IPS-NIHi7 (cell line): ENCODE results near the gene DIS3L2.
"Not testable (repeated sequence)": the region's sequence is repeated elsewhere in the genome, so short reads cannot be mapped to it uniquely, and the experiment has no call there.

Experiments
- DNase-seq: peaks from one replicate; pipeline ENCODE4 v3.0.0; 2012; ENCODE audit warnings: mixed read lengths; ENCODE audit errors: extremely low spot score

DIS3L2 gene

DNA sequence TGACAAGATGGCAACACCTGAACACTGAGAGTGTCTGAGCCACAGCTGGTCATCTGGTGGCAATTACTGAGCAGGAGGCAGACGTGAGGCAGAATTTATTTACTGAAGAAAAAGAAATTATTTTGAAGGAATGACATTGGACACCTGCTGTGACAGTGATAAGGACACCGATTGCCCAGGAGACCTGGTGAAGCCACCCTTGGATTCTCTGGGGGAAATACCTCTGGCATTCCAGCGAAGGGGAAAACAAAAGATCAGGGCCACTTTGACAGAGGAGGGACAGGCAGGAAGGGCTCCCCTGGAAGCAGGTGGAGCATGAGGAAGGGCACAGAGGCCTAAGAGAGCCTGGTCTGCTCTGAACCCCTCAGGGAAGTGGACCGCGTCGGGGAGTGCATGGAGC is 331.7 kb downstream of the DIS3L2 start:
- DNase-seq = peak; percentile 32

DNA sequence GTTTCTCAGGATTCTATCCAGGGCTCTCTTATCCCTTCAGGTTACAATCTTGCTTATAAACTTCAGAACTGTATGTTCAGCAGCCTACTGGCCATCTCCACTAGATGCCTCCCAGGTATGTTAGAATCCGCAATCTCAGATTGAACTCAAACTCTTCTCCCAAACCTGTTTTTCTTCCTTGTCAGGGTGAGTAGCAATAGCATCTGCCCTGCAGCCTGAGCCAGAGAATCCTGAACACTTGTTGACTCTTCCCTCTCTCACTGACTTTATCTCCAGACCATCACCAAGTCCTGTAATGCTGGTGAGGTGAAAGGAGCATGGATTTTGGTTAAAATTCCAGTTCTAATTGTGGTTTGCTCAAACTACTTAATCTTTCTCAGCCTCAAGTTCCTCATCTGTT is 334.5 kb downstream of the DIS3L2 start:
- DNase-seq = no peak

DNA sequence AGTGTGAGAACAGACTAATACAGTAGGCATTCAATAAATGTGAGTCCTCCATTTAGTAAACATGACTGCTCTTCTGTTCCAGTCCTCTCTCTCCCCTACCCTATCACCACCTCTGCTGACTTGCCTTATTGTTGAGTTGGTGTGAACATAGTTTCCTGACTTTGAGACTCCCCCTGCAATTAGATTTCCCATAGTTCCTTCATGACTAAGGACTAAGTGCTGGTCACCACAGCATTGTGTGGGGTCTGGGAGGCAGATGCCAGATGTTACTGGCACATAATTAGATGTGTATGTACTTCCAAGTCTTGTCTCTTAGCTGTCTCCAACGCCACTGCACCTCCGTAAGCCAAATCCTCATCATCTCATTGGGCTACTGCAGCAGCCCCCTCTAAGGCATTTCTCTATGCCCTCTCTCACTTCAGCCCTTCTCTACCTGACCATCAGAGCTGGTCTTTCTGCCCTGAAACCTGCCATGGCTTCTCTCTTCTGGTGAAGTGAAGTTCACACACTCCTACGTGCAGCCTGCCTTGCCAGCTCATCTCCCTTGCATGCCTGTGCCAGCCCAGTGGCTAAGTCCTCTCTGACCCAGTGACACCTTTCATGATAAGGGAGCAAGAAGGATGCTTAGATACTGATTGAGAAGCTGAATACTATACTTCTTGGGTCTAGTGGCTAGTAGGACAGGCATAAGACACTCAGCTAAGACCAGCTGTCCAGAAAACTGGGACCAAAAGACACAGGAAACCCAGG is 335.4 kb downstream of the DIS3L2 start:
- no peak for DNase-seq

DNA sequence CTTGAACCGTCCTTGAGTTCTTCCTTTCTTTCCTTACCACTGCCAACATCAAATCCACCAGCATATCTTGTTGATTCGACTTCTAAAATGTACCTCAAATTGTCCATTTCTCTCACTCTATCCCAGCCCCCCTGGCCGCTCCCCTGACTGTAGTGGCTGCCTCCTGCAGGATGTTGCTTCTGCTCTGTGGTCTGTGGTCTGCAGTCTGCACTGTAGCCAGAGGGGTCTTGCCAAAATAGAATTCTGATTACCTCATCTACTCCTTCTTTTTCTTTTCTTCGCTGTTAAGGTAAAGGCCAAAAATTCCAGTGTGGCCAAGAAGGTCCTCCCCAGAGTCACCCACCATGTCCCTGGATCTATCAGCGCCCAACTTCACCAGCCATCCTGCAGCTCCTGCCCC is 337.6 kb downstream of the DIS3L2 start:
- DNase-seq = no peak

DNA sequence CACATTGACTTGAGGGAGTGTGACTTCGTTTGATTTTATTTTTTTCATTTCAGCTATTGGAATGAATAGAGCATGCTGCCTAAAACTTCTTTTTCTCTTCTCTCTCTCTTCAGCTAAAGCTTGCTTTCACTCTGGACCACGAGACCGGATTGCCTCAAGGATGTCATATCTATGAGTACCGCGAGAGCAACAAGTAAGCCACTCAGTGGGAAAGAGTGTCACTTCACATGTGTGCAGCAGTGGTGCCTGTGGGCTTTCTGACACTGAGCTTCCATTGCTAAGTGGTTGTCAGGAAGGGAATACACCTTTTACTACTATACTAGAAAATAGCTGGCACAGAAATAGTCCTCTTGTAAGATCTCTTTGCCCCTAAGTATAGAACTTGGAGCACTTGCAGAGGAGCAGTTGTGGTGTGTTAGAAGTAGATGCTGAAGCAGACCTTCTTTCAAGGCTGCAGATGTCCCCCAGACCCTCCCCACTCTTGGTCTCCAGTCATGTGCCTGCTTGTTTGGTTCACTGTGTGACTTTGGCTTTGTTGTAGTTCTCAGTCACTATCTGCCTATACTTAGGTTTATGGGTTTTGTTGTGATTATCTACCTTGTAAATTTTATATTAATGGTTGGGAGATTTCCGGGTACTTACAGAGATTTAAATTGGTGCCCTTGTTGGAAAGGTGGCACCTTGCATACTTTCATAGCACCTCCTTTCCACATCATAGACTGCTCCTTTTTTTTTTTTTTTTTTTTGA is 338.6 kb downstream of the DIS3L2 start:
- no peak for DNase-seq

DNA sequence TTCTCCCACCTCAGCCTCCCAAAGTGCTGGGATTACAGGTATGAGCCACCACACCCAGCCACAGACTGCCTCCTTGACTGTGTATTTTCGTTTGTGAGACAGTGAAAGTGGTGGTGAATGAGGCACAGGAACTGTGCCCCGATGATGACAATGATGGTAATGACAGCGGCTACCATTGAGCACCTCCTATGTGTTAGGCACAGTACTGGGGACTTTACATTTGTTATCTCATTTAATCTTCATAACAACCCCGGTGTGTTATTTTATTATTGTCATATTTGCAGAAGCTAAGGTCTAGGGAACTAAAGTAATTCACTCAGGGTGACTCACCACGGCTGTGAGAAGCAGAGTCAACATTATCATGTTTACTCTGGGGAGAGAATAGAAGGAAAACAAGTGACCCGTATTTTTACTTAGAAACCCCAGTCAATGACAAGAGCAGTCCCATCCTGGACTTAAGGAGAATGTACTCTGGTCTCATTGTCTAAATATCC is 339.4 kb downstream of the DIS3L2 start:
- DNase-seq = no peak

DNA sequence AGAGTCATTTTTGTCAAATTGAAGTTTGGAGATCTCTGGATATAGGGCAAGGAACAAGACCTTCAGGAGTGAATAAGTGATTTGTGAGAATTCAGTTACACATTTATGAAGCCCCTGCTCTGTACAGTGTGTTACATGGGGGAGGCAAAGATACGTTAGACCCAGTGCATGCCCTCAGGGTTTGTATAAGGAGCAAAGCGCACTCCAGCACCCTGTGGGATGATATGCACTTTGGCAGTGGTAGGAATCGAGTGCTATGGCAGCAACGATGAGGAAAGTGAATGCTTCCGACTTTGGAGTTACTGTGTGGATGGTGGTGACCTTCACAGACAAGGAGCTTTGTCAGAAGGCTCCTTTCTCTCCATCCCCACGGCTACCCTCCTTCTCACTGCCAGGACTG is 342.7 kb downstream of the DIS3L2 start:
- no peak for DNase-seq

DNA sequence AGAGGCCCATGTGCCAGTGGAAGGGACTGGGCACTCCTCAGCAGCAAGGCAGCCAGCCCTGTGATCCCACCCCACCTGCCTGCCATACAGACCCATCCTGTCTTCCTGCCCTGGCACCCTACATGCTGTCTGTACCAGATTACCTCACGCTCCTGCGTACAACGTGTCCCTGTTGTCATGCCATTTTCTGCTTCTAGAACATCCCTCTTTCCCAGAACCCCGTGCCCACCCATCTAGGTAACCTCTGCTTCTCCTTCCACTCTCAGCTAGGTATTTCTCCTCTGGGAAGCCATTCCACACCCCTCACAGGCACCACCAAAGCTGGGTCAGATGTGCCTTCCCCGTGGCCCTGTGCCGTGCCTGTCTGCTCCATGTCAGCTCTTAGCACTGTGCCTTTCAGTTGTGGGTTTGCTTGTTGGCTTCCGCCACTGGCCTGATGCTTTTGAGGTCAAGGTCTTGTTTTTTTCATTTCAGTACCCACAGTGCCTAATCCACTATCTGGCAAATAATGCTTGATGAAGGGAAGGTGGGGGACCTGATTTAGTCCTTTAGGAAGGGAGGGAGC is 345.3 kb downstream of the DIS3L2 start:
- DNase-seq = no peak

DNA sequence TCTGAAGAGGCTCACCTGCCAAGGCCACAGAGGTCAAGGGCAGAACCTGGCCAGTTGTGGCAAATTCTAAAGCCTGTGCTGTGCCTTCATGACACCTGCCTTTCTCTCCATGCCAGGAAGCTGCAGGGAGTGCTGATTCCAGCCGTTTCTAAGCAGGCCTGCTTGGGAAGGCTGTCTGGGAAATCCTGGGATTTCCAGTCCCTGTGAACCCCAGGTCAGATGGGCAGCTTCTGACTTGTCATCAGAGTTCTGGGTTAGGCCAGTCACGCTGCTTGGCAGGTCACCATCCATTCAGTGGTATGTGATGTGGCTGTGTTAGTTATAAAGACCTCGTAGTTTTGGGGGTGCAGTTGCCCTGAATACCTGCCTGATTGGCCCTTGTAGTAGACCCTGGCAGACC is 346.3 kb downstream of the DIS3L2 start:
- DNase-seq = no peak

DNA sequence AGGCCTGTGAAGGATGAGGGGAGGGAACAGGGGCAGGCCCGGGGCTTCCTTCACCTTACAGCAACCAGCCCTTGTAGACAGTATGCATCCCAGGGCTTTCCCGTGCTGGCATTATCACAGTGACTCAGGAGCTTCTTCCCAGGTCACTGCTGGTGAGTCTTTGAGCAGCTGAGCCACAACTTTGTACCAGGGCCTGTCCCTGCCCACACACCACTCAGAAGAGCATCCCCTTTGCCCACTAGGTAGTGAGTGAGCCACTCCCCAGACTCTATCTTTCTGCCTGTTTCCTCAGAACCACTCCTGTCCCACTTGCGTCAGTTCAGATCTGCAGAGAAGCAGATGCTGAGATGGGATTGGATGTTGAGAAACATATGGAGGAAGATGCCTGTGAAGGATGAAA is 347.5 kb downstream of the DIS3L2 start:
- DNase-seq = no peak

DNA sequence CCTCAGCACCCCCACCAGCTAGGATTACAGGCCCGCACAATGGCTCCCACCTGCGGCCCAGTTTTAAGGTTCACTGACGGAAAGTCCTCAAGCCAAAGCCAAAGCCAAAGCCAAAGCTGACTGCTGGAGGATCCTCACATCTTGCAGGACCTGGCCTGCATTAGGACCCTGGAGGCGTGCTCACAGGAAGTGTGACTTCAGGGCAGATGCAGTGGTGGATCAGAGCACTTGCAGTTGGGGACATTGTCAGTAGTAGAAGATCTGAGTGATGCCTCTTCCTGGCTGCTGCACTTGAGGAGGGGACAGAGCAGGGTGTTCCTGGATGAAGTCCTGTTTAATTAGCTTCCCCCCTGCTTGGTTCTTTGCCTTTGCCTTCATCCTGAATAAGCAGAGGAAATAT is 348.1 kb downstream of the DIS3L2 start:
- DNase-seq = no peak

DNA sequence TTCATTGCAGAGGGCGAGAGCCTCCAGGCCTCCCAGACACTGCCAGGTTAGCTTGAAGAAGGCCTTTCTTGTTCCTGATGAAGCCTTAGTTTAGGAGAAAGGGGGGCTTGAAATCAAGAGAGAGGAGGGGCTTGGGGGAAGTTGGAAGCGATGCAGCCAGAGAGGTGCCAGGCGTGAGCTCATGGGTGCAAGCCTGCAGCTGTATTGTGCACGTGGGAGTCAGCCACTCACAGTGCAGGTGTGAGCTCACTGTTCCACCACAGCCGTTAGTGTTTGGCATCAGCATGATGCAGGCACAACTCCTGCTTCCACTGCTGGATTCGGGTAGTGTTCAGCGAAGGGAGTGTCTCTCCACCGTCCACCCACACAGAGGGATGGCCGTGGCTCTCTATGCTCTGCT is 348.6 kb downstream of the DIS3L2 start:
- DNase-seq = no peak

DNA sequence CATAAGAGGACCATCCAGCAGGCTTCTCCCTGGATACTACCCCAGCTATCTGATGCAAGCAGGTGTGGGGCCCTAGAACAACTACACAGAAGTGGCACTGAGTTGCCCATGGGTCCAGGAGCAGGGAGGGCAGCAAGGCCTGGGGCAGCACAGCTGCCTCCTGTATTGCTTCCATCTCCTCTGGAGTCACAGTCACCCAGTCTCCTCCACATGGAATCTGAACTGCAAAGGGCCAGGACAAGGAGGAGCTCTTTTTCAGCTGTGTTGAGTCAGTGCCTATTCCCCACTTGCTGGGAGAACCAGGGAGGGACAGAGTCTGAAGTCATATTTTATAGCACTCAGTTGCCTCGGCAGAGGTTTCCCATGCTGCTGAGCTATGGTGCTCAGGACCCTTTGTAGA is 349.2 kb downstream of the DIS3L2 start:
- no peak for DNase-seq

DNA sequence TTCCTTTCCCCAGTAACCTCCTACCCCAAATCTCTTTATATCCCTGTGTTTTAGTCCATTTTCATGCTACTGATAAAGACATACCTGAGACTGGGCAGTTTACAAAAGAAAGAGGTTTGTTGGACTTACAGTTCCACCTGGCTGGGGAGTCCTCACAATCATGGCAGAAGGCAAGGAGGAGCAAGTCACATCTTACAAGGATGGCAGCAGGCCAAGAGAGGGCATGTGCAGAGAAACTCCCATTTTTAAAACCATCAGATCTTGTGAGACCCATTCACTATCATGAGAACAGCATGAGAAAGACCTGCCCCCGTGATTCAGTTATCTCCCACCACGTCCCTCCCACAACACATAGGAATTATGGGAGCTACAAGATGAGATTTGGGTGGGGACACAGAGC is 352.1 kb downstream of the DIS3L2 start:
- DNase-seq = not testable (repeated sequence)

DNA sequence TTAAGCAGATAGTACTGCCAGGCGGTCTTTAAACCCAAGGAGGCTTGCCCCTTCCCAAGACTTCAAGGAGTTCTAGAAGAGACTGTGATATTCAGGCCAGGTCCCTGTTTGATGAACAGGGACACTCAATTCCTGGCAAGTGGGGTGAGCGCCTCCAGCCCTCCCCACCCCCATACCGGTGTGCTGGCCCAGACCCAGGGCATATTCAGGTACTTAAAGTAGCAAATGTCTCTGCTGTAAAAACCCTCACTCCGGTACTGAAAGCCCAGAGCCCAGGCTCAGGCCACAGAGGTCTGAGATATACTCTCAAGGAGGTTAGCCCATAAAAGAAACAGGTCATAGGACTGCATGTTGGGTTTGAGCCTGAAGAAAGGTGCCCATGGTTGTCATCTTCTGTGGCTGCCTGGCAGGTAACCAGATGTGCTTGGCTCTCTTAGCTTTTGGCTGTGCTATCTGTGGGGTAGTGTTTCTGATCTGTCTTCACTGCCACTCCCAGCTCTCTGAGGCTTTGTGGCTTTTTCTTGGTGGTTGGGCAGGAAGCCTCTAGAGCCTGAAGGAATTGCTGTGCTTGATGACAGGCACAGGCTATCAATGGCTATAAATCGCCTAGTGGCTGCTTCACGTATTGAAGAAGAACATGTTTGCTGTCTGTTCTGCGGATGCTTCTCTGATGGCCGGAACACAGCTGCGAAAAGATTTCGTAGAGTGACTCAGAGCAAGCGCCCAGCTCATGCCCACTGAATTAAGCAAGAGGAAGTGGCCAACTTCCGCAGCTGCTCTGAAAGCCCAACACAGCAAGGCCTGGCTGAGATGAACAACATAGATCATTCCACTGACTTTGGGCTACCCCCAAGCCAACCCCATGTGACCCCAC is 353.8 kb downstream of the DIS3L2 start:
- DNase-seq = no peak

DNA sequence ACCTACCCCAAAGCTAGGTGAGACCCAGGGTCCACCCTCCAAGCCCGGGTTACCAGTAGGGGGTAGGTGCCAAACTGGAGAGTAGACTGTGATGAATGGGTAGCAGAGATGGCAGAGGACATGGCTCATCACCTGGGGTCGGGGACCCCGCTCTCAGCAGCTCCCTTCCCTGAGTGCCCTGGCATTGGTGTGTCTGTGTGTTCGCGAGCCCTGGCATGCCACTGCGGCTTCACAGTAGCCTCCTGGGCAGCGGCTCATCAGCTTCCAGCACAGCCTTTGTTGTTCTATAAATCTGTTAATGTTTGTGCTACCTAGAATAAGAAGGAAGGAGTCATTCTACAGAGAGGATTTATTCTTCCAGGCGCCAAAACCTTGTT is 354.4 kb downstream of the DIS3L2 start:
- no peak for DNase-seq

DNA sequence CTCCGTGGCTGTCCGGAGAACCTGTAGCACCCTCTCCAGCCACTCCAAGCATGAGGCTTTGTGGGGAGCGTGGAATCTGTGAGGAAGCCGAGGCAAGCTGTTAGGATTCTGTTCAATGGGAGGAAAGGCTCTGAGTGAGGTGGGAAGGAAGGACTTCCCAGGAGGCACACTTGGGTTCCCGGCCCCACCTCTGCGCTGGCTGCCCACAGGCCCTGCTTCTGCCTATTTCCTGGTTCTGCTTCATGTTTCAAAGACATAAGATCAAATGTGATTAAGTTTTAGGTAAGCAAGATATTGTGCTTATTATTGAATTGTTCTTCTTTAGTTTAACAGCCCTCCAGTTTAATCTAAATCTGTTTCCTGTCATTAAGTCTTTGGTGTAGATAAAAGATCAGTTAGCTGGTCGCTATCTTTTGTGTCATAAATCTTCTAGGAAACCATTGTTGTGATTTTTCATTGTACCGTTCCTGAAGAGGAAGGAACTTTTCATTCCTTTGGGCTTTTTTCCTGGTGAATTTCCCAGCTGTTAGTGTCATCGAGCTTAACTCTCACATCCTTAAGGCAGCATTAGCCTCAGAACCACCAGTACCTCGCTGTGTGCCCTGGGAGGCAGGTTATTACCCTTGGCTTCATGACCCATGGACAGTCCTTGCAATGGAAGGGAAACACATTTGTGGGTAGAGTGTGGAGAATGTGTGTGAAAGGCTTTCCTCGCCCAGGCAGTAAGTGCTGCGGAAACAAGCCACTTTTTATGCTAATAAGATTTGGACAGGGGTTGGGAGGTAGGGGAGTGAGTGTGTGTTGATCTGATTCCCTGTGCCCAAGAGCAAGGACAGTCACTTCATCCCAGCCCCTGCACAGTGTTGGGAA is 355.2 kb downstream of the DIS3L2 start:
- DNase-seq = no peak

DNA sequence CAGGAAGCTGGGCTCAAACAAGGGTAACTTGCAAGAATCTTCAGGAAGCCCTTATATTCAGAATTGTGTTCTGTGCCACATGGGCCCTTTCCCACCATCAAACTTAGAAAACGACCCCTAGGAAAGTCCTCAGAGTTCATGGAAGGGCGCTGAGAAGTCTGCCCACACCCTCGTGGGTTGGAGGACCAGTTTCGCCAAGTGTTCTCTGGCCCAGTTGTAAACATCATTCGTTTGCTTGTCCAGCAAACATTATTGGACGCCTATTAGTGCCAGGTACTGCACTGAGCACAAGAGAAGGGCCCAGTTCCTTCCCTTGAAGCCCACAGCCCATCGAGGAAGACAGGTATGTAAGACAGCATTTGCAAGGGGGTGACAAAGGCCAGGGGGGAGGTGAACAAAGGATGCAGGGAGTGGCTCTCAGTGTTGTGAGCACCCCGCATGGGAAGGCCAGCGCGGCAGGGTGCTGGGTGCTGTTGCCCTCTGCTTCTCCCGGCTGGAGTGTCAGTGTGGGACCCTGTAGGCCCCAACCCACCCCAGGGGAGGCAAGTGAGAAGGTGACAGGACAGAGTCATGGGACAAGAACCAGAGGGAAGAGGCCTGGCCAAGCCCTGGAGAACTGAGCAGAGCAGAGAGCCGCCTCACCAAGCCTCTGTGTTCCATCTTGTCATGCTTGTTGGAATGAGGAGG is 356.8 kb downstream of the DIS3L2 start:
- DNase-seq = no peak

DNA sequence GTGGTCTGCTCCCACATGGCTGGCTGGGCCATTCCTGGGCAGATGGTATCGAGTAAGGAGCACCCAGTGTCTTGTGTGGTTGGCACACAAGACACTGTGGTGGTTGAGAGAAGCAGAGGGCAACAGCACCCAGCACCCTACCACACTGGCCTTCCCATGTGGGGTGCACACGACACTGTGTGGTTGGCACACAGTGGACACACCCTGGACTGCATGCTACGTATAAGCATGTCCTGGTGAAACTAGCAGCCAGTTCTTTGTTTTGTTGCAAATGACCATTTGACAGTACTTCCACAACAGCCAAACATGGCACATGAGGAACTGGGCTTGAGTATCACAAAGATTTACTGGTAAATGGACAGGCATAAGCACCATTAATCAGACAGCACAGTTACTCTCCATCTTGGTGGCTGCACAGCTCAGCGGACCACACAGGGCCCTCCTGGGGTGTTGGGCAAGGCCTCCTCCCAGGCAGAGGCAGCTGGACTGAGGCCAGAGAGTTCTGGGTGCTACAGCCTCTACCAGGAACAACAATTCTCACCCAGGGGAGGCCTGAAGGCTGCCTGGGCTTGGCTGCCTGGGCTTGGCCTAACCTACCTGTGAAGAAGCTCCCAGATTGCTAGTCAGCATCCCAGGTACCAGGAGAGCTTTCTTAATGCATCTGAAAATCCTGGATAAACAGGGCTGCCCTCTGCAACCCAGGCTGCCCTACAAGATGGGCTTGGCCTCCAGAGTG is 357.7 kb downstream of the DIS3L2 start:
- DNase-seq = no peak
